ENCODE measurements around the gene DLGAP4.

GRCh38 chr20:36498386-36499179, 192.4 kb downstream of the DLGAP4 start:
- no peak for TF ChIP-seq CBX5 (CRISPR knock-in tag; IDR thresholded peaks at IDR 0.05; ENCODE audit: borderline replicate concordance)
- no peak for TF ChIP-seq RFXAP (CRISPR knock-in tag; IDR thresholded peaks at IDR 0.05; ENCODE audit: borderline replicate concordance)
- no peak for TF ChIP-seq ATF7 (IDR thresholded peaks at IDR 0.05)
- no peak for TF ChIP-seq ATF7 (CRISPR knock-in tag; IDR thresholded peaks at IDR 0.05)

Measured in HepG2 (cell line).